ENCODE results near the gene LPXN. TPM values are rescaled to one million over a fixed set of nuclear protein-coding genes. Genes with fewer than 3 reads are reported as not detected.

The LPXN gene
- total and polyA plus RNA-seq, 12 donors: 1.8 to 13.9 (median 4.7) TPM

DNA sequence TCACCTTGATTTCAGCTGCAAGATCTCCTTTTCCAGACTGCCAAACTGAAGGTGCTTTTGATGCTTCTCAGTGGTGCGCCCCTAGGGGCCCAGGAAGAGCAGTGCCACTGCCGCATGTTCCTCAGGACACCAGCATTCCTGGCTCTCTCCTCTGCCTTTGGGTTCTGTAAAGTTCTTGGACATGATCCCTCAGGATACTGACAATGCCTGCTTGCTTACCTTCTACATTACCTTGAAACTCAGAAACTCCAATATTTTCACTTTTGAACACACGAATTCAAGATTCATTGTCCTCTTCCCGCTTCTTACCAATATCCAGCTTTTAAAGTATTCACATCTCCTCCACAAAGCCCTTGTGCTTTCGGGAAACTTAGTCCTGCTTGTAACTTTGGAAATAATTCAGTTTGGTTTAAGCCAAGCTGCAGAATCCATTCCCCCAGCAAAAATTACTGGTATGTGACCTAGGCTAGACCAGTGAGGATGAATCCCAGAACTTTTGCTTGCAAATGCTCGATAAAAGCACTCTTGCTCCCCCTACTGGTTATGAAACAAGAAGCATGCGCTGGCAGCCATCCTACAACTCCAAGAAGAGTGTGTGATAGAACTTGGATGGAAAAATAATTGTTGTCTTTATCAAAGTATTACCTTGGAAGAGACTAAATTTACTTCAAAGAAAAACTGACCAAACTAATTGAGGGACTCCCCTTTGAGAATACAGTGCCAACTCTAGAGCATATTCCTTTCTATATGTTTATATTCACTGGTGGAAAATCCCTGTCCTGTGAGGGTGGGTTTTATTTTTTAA lies 51.2 kb downstream of the LPXN start:
- intact Hi-C loops (cut with DNase I): loop anchor here in 2 of 10 donors (10.0 kb wide), 2 partner anchors 700 to 1180 kb away; no protein-coding TSS in a partner anchor
- peak overlapping the region in 2 of 10 donors; percentile 7 to 74 for H3K27ac ChIP-seq

DNA sequence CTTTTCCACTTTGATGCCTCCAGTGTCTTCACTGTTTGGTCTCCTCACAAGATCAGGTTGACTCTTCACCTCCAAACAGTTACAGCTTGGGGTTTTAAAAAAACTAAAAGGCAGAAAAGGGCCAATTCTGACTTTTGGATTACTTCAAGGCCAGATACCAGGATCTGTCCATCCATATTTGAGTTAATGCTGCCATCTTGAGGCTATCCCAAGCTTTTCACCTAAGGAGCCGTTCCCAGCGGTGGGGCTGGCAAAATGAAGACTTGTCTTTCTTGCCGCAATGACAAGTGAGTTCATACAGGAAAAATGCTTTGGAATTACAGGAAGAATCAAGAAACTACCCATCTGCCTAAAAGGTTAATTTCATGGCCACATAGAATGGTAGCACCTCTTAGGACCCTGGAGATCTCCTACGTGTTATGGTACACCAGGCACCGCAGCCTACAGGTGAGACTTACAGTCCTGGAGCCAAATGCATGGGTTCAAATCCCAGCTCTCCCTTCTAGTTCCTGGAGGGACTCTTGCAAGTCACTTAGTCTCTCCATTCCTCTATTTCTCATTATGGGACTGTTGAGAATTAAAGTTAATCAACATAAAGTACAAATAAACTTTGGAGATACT lies 61.8 kb downstream of the LPXN start:
- Histone ChIP-seq H3K9me3 (no peaks in the 10 kb centered on the region), H3K4me1 (peaks cover 0 to 3% (median 0%) of the 10 kb centered on the region in 9 donors), H3K4me3 (no peak overlapping the region), H3K36me3 (no peaks in the 10 kb centered on the region), H3K27ac (no peak overlapping the region), H3K27me3 (peaks cover 0 to 19% (median 3%) of the 10 kb centered on the region in 7 donors)
- WGBS, 2 donors: 28 to 29% methylated on average over 5 of the region's 5 CpGs
- ATAC-seq (peak in 7 of 8 donors; percentile 63 to 82 (median 68)), DNase-seq (peak in 1 of 2 donors; percentile 24)
- TF ChIP-seq, protein P1, sequence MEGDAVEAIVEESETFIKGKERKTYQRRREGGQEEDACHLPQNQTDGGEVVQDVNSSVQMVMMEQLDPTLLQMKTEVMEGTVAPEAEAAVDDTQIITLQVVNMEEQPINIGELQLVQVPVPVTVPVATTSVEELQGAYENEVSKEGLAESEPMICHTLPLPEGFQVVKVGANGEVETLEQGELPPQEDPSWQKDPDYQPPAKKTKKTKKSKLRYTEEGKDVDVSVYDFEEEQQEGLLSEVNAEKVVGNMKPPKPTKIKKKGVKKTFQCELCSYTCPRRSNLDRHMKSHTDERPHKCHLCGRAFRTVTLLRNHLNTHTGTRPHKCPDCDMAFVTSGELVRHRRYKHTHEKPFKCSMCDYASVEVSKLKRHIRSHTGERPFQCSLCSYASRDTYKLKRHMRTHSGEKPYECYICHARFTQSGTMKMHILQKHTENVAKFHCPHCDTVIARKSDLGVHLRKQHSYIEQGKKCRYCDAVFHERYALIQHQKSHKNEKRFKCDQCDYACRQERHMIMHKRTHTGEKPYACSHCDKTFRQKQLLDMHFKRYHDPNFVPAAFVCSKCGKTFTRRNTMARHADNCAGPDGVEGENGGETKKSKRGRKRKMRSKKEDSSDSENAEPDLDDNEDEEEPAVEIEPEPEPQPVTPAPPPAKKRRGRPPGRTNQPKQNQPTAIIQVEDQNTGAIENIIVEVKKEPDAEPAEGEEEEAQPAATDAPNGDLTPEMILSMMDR (IDR thresholded peaks at IDR 0.05): peak; percentile 39 to 76 (median 67)
- intact Hi-C loops (cut with DNase I): loop anchor here in 8 of 10 donors (5.0 to 10.0 kb wide), 11 partner anchors 679 to 1059 kb away; partner anchors contain the start of genes BTBD18 (in 1 of the 8), RTN4RL2 (in 1 of the 8), SELENOH (in 1 of the 8) and UBE2L6 (in 1 of the 8)

More for the DNA sequence above, 51.2 kb downstream of the LPXN start:
- H3K27me3 ChIP-seq: no peaks in the 10 kb centered on the region
- peaks cover 0 to 34% (median 22%) of the 10 kb centered on the region in 9 donors for H3K36me3 ChIP-seq
- WGBS, 2 donors: 24 to 25% methylated on average over 7 of the region's 7 CpGs
- H3K4me1 ChIP-seq: peaks cover 0 to 37% (median 7%) of the 10 kb centered on the region in 9 donors
- peak; percentile 46 to 60 for DNase-seq
- TF ChIP-seq, protein P1 (IDR thresholded peaks at IDR 0.05): peak; percentile 51 to 81 (median 76)
- H3K9me3 ChIP-seq: no peaks in the 10 kb centered on the region
- ATAC-seq: peak; percentile 67 to 89 (median 83)
- peak overlapping the region in 4 of 10 donors; percentile 9 to 37 (median 28) for H3K4me3 ChIP-seq

DNA sequence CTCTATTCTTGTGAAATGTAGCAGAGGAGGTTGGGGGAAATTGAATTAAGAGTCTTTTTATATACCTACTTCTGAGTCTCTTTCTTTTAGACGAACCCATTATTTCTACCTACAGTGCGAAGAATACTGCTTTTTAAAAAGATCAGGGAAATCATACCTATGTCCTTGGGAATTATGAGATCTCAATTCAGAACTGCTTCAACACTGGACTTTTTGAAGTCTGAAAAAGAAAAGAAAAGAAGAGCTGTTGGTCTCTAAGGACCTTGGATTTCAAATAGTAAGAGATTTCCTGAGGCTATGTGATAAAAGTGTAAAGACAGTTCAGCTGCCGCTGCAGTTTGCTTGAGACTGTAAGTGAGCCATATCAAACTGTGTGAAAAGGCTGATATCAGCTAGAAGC lies 64.0 kb downstream of the LPXN start:
- Histone ChIP-seq H3K27ac (no peak overlapping the region), H3K9me3 (no peaks in the 10 kb centered on the region), H3K4me3 (no peak overlapping the region), H3K4me1 (peaks cover 0 to 3% (median 0%) of the 10 kb centered on the region in 9 donors), H3K27me3 (peaks cover 0 to 13% (median 0%) of the 10 kb centered on the region in 7 donors), H3K36me3 (no peaks in the 10 kb centered on the region)
- intact Hi-C loops (cut with DNase I): loop anchor here in 8 of 10 donors (5.0 to 10.0 kb wide), 11 partner anchors 677 to 1057 kb away; partner anchors contain the start of genes BTBD18 (in 1 of the 8), RTN4RL2 (in 1 of the 8), SELENOH (in 1 of the 8) and UBE2L6 (in 1 of the 8)
- DNase-seq: no peak
- TF ChIP-seq, protein P1 (IDR thresholded peaks at IDR 0.05): no peak
- no peak for ATAC-seq
- WGBS, 2 donors: 72 to 81% methylated on average over 3 of the region's 3 CpGs

DNA sequence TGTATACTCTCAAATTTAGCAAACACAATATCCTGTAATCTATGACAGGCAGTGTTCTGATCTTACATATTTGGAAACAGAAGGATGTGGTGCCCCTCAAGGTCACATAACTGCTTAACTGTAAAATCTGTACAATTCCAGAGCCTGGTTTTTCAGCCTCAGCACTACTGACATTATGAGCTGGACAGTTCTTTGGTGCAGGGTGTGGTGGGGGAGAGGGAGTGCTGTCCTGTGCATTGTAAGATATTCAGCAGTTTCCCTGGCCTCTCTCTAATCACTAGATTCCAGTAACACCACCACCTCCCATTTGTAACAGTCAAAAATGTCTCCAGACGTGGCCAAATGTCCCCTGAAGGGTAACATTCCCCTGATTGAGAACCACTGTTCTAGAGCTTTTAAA lies 65.9 kb downstream of the LPXN start:
- H3K4me1 ChIP-seq: peaks cover 0 to 3% (median 0%) of the 10 kb centered on the region in 9 donors
- DNase-seq (no peak), ATAC-seq (no peak)
- TF ChIP-seq, protein P1 (IDR thresholded peaks at IDR 0.05): no peak
- intact Hi-C loops (cut with DNase I): loop anchor here in 8 of 10 donors (5.0 to 10.0 kb wide), 11 partner anchors 675 to 1055 kb away; partner anchors contain the start of genes BTBD18 (in 1 of the 8), RTN4RL2 (in 1 of the 8), SELENOH (in 1 of the 8) and UBE2L6 (in 1 of the 8)
- no peaks in the 10 kb centered on the region for H3K36me3 ChIP-seq
- WGBS, 2 donors: 58 to 69% methylated on average over 1 of the region's 1 CpG
- no peaks in the 10 kb centered on the region for H3K9me3 ChIP-seq
- H3K4me3 ChIP-seq: no peak overlapping the region
- H3K27ac ChIP-seq: no peak overlapping the region
- peaks cover 0 to 1% (median 0%) of the 10 kb centered on the region in 7 donors for H3K27me3 ChIP-seq

All from heart right ventricle (tissue), 16 donors.